ENCODE data around the gene FANK1.
"Not testable (repeated sequence)": the region's sequence is repeated elsewhere in the genome, so short reads cannot be mapped to it uniquely, and the experiment has no call there.

FANK1 gene

DNA sequence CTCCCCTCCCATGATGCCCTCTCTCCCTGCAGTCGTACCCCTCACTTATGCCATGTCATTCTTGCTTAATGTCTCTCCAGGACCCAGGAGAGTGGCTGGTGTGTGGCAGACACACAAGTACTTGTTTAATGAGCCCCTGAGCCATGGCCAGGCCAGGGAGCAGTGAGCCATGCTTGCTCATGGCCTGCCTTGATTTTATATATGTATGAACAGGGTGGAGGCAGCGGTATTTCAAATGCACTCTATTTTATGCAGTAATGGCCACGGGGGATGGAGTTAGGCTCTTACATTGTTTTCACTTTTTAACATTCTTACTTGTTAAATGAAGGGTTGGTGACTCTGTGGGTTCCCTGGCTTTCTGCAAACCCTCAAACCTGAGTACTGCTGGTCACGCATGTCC lies 144.8 kb downstream of the FANK1 start:
- Histone ChIP-seq H3K9ac (ENCODE audit: low read length) (no peak overlapping the region), H3K27ac (ENCODE audit: low read length) (no peak overlapping the region), H3K4me1 (ENCODE audit: control insufficient read depth, low read depth, low read length) (peaks cover 12% of the 10 kb centered on the region), H3K36me3 (ENCODE audit: control insufficient read depth, low read depth, low read length) (no peaks in the 10 kb centered on the region), H3K27me3 (ENCODE audit: control insufficient read depth, insufficient read depth, low read length) (no peaks in the 10 kb centered on the region), H3K9me3 (ENCODE audit: control insufficient read depth, low read depth, low read length) (no peaks in the 10 kb centered on the region), H3K4me3 (ENCODE audit: low read length) (no peak overlapping the region)

- H3K4me3 ChIP-seq (ENCODE audit: low read length): no peak overlapping the region
- peak overlapping the region; percentile 2 for H3K27ac ChIP-seq (ENCODE audit: low read length)
- H3K4me1 ChIP-seq (ENCODE audit: control insufficient read depth, low read depth, low read length): peaks cover 12% of the 10 kb centered on the region
- H3K9me3 ChIP-seq (ENCODE audit: control insufficient read depth, low read depth, low read length): no peaks in the 10 kb centered on the region
- H3K36me3 ChIP-seq (ENCODE audit: control insufficient read depth, low read depth, low read length): no peaks in the 10 kb centered on the region
- H3K9ac ChIP-seq (ENCODE audit: low read length): peak overlapping the region; percentile 25
- no peaks in the 10 kb centered on the region for H3K27me3 ChIP-seq (ENCODE audit: control insufficient read depth, insufficient read depth, low read length)
Observed at GRCh38 chr10:126041804-126042231, 145.5 kb downstream of the FANK1 start.

DNA sequence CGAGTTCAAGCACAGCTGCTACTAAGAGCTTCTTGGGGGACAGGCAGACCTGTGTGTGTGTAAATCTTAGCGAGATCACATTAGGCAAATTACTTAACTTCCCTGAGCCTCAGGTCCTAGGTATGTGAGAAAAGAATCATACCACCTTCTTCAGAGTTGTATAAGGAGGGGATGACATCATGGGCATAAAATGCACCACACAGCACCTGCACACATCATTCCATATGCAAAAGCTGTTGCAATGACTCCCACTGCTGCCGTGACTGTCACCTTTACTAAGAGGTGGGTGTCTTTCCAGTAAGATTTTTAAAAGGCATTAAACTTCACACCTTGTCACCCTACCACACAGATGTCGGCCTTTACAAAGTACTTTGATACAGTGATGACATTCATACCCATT lies 146.0 kb downstream of the FANK1 start:
- Histone ChIP-seq H3K4me3 (ENCODE audit: low read length) (no peak overlapping the region), H3K4me1 (ENCODE audit: control insufficient read depth, low read depth, low read length) (peaks cover 12% of the 10 kb centered on the region), H3K27ac (ENCODE audit: low read length) (peak overlapping the region; percentile 2), H3K9me3 (ENCODE audit: control insufficient read depth, low read depth, low read length) (no peaks in the 10 kb centered on the region), H3K36me3 (ENCODE audit: control insufficient read depth, low read depth, low read length) (no peaks in the 10 kb centered on the region), H3K27me3 (ENCODE audit: control insufficient read depth, insufficient read depth, low read length) (no peaks in the 10 kb centered on the region), H3K9ac (ENCODE audit: low read length) (peak overlapping the region; percentile 25)

- Histone ChIP-seq H3K27me3 (ENCODE audit: control insufficient read depth, insufficient read depth, low read length) (no peaks in the 10 kb centered on the region), H3K9ac (ENCODE audit: low read length) (no peak overlapping the region), H3K4me3 (ENCODE audit: low read length) (no peak overlapping the region), H3K4me1 (ENCODE audit: control insufficient read depth, low read depth, low read length) (peaks cover 12% of the 10 kb centered on the region), H3K9me3 (ENCODE audit: control insufficient read depth, low read depth, low read length) (no peaks in the 10 kb centered on the region), H3K36me3 (ENCODE audit: control insufficient read depth, low read depth, low read length) (no peaks in the 10 kb centered on the region), H3K27ac (ENCODE audit: low read length) (no peak overlapping the region)
Observed at GRCh38 chr10:126042906-126043305, 146.5 kb downstream of the FANK1 start.

DNA sequence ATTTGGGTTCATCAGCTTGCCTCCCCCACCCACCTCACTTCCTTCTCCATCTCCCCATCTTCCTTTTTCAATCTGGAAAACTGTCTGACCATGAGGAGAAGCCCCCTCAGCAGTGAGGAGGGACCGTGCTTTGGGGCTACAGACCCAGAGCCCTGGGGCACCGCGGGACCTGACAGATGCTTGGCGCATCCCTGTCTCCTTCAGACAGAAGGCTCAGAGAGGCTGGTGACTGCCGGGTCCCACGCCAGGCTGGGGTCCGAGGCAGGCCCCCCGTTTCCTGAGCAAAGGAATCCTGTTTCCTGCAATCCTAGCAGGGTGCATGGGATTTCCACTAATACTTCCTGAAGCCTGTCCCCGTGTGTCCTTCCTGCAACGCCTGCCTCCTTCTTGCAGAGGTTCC lies 147.0 kb downstream of the FANK1 start:
- Histone ChIP-seq H3K27ac (ENCODE audit: low read length) (no peak overlapping the region), H3K9me3 (ENCODE audit: control insufficient read depth, low read depth, low read length) (no peaks in the 10 kb centered on the region), H3K4me3 (ENCODE audit: low read length) (no peak overlapping the region), H3K9ac (ENCODE audit: low read length) (no peak overlapping the region), H3K4me1 (ENCODE audit: control insufficient read depth, low read depth, low read length) (peaks cover 12% of the 10 kb centered on the region), H3K36me3 (ENCODE audit: control insufficient read depth, low read depth, low read length) (no peaks in the 10 kb centered on the region), H3K27me3 (ENCODE audit: control insufficient read depth, insufficient read depth, low read length) (no peaks in the 10 kb centered on the region)

DNA sequence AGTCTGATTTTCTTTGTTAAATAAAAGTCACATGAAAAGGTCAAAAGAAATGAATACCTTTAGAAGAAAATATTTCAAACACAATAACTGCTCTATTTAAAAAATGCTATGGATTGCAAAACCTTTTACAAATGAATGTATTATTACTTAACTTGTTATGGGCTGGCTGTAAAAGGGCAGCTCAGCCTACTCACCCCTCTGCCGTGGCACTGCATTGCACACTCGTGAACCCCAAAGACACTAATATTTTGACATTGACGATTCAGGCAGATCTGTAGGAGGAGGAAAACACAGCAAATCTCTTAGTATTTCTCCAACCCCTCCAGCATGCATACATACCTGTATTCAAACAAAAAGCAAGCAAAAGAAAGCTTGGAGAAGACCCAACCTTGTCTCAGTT lies 149.5 kb downstream of the FANK1 start:
- Histone ChIP-seq H3K27me3 (ENCODE audit: control insufficient read depth, insufficient read depth, low read length) (no peaks in the 10 kb centered on the region), H3K4me1 (ENCODE audit: control insufficient read depth, low read depth, low read length) (peaks cover 8% of the 10 kb centered on the region), H3K9ac (ENCODE audit: low read length) (no peak overlapping the region), H3K27ac (ENCODE audit: low read length) (no peak overlapping the region), H3K36me3 (ENCODE audit: control insufficient read depth, low read depth, low read length) (no peaks in the 10 kb centered on the region), H3K4me3 (ENCODE audit: low read length) (no peak overlapping the region), H3K9me3 (ENCODE audit: control insufficient read depth, low read depth, low read length) (no peaks in the 10 kb centered on the region)

- no peaks in the 10 kb centered on the region for H3K27me3 ChIP-seq (ENCODE audit: control insufficient read depth, insufficient read depth, low read length)
- peaks cover 2% of the 10 kb centered on the region for H3K4me1 ChIP-seq (ENCODE audit: control insufficient read depth, low read depth, low read length)
- H3K9ac ChIP-seq (ENCODE audit: low read length): no peak overlapping the region
- H3K9me3 ChIP-seq (ENCODE audit: control insufficient read depth, low read depth, low read length): no peaks in the 10 kb centered on the region
- H3K4me3 ChIP-seq (ENCODE audit: low read length): no peak overlapping the region
- no peak overlapping the region for H3K27ac ChIP-seq (ENCODE audit: low read length)
- no peaks in the 10 kb centered on the region for H3K36me3 ChIP-seq (ENCODE audit: control insufficient read depth, low read depth, low read length)
Observed at GRCh38 chr10:126046831-126047230, 150.5 kb downstream of the FANK1 start.

GRCh38 chr10:126047749-126048148 lies 151.4 kb downstream of the FANK1 start:
- not testable (repeated sequence) for H3K4me3 ChIP-seq (ENCODE audit: low read length); H3K9ac ChIP-seq (ENCODE audit: low read length); H3K27ac ChIP-seq (ENCODE audit: low read length); H3K4me1 ChIP-seq (ENCODE audit: control insufficient read depth, low read depth, low read length); H3K36me3 ChIP-seq (ENCODE audit: control insufficient read depth, low read depth, low read length); H3K27me3 ChIP-seq (ENCODE audit: control insufficient read depth, insufficient read depth, low read length); H3K9me3 ChIP-seq (ENCODE audit: control insufficient read depth, low read depth, low read length)

GRCh38 chr10:126049759-126050700 lies 153.7 kb downstream of the FANK1 start:
- Histone ChIP-seq H3K27me3 (ENCODE audit: control insufficient read depth, insufficient read depth, low read length) (no peaks in the 10 kb centered on the region), H3K9me3 (ENCODE audit: control insufficient read depth, low read depth, low read length) (no peaks in the 10 kb centered on the region)

DNA sequence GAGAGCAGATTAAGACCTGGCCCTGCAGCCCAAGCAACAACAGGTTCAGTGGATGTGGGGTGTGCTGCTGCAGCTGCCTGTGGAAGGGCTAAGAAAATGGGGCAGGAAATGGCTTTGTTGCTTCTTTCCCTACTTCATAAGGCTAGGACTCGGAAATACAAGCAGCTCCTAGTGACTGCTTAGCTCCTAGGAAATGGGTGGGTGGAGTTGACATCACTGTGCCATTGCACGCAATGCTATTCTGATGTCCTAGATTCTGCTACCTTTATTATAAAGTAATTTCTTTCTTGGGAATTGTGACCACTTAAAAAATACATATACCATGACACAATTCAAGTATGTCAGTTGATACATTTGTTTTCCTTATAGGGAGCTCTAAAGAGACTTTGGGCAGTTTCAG lies 155.8 kb downstream of the FANK1 start:
- no peaks in the 10 kb centered on the region for H3K4me1 ChIP-seq (ENCODE audit: control insufficient read depth, low read depth, low read length)

More at GRCh38 chr10:126049759-126050700, 153.7 kb downstream of the FANK1 start:
- H3K36me3 ChIP-seq (ENCODE audit: control insufficient read depth, low read depth, low read length): no peaks in the 10 kb centered on the region
- H3K4me3 ChIP-seq (ENCODE audit: low read length): no peak overlapping the region
- H3K4me1 ChIP-seq (ENCODE audit: control insufficient read depth, low read depth, low read length): no peaks in the 10 kb centered on the region
- H3K27ac ChIP-seq (ENCODE audit: low read length): no peak overlapping the region
- no peak overlapping the region for H3K9ac ChIP-seq (ENCODE audit: low read length)

GRCh38 chr10:126054191-126054590 lies 157.8 kb downstream of the FANK1 start:
- H3K27me3 ChIP-seq (ENCODE audit: control insufficient read depth, insufficient read depth, low read length): no peaks in the 10 kb centered on the region
- no peak overlapping the region for H3K27ac ChIP-seq (ENCODE audit: low read length)
- no peak overlapping the region for H3K4me3 ChIP-seq (ENCODE audit: low read length)
- no peaks in the 10 kb centered on the region for H3K36me3 ChIP-seq (ENCODE audit: control insufficient read depth, low read depth, low read length)
- no peaks in the 10 kb centered on the region for H3K9me3 ChIP-seq (ENCODE audit: control insufficient read depth, low read depth, low read length)
- H3K4me1 ChIP-seq (ENCODE audit: control insufficient read depth, low read depth, low read length): peaks cover 8% of the 10 kb centered on the region
- H3K9ac ChIP-seq (ENCODE audit: low read length): no peak overlapping the region

More for the DNA sequence above, 155.8 kb downstream of the FANK1 start:
- H3K9me3 ChIP-seq (ENCODE audit: control insufficient read depth, low read depth, low read length): no peaks in the 10 kb centered on the region
- no peak overlapping the region for H3K9ac ChIP-seq (ENCODE audit: low read length)
- H3K27me3 ChIP-seq (ENCODE audit: control insufficient read depth, insufficient read depth, low read length): no peaks in the 10 kb centered on the region
- H3K36me3 ChIP-seq (ENCODE audit: control insufficient read depth, low read depth, low read length): no peaks in the 10 kb centered on the region
- no peak overlapping the region for H3K4me3 ChIP-seq (ENCODE audit: low read length)
- H3K27ac ChIP-seq (ENCODE audit: low read length): no peak overlapping the region

- H3K27ac ChIP-seq (ENCODE audit: low read length): no peak overlapping the region
- H3K9ac ChIP-seq (ENCODE audit: low read length): no peak overlapping the region
Observed at GRCh38 chr10:126057494-126057893, 161.1 kb downstream of the FANK1 start.

More at GRCh38 chr10:126057494-126057893, 161.1 kb downstream of the FANK1 start:
- Histone ChIP-seq H3K4me3 (ENCODE audit: low read length) (no peak overlapping the region), H3K4me1 (ENCODE audit: control insufficient read depth, low read depth, low read length) (peaks cover 8% of the 10 kb centered on the region), H3K27me3 (ENCODE audit: control insufficient read depth, insufficient read depth, low read length) (no peaks in the 10 kb centered on the region), H3K36me3 (ENCODE audit: control insufficient read depth, low read depth, low read length) (no peaks in the 10 kb centered on the region), H3K9me3 (ENCODE audit: control insufficient read depth, low read depth, low read length) (no peaks in the 10 kb centered on the region)

Measured in iPS-18a (cell line).